ENCODE data around the gene AGFG2.
"Not testable (repeated sequence)": the region's sequence is repeated elsewhere in the genome, so short reads cannot be mapped to it uniquely, and the experiment has no call there.

Gene AGFG2, protein sequence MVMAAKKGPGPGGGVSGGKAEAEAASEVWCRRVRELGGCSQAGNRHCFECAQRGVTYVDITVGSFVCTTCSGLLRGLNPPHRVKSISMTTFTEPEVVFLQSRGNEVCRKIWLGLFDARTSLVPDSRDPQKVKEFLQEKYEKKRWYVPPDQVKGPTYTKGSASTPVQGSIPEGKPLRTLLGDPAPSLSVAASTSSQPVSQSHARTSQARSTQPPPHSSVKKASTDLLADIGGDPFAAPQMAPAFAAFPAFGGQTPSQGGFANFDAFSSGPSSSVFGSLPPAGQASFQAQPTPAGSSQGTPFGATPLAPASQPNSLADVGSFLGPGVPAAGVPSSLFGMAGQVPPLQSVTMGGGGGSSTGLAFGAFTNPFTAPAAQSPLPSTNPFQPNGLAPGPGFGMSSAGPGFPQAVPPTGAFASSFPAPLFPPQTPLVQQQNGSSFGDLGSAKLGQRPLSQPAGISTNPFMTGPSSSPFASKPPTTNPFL

DNA sequence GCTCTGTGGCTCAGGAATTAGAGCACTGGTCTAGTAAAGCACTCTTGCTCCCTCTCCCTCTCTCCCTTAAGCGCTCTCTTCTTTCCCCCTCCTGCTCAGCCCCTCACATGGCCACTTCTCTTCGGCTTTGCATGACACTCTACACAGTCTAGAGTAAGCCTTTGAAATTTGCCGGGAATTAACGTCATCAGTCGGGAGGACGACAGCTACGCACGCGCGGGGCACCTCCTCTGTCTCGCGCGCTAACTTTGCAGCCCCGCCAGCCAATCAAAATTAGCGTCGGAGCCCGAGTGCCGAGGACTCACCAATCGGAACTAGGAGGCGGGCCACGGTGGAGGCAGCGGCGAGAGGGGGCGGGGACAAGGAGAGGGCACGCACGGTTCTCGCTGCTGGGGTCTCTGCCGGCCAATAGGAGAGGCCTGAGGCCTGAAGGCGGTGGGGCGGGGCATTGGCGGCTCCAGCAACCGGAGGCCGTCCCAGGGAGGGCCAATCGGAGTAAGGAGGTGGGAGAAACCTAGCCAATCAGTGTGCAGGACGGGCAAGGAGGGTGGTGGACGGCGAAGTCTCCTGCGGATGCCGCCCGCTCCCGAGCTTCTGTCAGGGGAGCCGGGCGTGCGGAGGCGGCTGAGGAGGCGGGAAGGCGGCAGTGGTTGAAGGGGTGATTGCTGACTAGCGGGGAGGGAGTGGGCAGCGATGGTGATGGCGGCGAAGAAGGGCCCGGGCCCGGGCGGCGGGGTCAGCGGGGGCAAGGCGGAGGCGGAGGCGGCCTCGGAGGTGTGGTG lies at the start of gene AGFG2:
AGFG2 (plus strand) TSS at position 550 of the 782 bp plus-strand sequence; CDS start at position 694, 144 bp downstream.
- DNase-seq: peak; percentile 100

DNA sequence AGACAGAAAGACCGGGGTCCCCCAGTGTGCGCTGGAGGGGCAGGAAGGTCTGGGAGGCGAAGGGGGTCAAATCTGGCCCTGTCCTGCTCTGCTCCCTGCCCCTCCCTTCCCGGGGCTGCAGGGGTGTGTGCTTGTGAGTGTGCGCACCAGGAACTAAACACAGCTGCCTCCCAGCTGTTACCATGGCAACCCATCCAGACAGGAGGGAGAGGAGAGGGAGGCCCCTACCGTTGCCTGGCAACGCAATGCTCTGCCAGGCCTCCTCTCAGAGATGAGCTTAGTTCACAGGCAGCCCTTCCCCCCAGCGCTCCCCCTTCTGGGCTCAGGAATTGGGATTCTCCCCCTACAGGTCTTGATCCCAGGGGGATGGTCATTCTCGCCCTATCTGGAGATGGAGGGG lies 49.2 kb upstream of the AGFG2 start:
- no peak for DNase-seq

DNA sequence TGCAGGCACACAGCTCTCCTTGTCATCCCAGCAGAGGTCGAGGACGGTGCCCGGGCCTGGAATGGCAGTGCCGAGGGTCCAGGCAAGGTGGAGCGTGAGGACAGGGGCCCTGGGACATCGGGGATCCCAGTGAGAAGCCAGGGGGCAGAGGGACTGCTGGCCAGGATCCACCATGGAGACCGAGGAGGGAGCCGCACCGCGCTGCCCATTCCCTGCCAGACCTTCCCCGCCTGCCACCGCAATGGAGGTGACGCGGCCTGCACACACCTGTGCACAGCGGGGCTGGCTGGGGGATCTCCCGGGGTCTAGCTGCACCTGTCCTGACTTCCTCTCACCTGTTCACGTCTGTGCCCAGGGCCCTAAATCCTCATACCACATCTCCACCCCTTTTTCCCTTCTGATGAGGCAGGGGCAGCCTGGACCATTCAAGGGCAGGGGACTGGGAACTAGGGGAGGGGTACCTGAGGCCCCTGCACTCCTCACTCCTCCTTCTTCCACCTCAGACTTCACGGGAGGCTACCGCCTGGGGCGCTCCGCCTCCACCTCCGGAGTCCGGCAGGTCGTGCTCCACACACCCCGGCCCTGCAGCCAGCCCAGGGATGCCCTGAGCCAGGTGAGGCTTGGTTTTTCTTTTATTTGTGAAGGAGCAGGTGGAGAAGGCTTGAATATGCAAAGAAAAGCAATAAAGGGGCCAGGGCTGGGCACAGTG lies 48.4 kb upstream of the AGFG2 start:
- no peak for DNase-seq

DNA sequence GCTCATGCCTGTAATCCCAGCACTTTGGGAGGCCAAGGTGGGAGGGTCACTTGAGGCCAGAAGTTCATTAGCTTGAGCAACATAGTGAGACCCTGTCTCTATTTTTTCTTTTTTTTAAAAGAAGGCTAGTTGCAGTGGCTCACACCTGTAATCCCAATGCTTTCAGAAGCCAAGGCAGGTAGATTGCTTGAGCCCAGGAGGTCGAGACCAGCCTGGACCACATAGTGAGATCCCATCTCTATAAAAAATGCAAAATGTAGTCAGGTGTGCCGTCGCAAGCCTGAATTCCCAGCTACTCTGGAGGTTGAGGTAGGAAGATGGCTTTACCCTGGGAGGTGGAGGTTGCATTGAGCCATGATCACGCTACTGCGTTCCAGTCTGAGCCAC lies 47.8 kb upstream of the AGFG2 start:
- no peak for DNase-seq

DNA sequence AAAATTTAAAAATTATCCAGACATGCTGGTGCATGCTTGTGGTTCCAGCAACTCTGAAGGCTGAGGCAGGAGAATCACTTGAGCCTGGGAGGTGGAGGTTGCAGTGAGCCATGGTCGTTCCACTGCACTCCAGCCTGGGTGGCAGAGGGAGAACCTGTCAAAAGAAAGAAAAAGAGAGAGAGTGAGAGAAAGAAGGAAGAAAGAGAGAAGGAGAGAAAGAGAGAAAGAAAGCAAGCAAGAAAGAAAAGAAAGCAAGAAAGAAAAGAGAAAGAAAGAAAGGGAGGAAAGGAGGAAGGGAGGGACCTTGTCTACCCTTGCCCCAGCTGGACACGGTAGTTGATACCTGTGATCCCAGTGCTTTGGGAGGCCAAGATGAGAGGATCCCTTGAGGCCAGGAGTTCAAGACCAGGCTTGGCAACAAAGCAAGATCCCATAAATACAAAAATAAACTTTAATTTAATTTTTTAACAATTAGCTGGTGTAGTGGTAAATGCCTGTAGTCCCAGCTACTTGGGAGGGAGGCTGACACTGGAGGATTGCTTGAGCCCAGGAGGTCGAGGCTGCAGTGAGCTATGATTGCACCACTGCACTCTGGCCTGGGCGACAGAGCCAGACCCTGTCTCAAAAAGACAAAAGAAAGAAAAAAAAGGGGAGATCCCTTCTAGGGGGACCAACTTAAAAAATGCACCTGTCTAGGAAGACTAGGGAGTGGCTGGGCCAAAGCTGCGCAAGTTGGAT lies 46.1 kb upstream of the AGFG2 start:
- no peak for DNase-seq

DNA sequence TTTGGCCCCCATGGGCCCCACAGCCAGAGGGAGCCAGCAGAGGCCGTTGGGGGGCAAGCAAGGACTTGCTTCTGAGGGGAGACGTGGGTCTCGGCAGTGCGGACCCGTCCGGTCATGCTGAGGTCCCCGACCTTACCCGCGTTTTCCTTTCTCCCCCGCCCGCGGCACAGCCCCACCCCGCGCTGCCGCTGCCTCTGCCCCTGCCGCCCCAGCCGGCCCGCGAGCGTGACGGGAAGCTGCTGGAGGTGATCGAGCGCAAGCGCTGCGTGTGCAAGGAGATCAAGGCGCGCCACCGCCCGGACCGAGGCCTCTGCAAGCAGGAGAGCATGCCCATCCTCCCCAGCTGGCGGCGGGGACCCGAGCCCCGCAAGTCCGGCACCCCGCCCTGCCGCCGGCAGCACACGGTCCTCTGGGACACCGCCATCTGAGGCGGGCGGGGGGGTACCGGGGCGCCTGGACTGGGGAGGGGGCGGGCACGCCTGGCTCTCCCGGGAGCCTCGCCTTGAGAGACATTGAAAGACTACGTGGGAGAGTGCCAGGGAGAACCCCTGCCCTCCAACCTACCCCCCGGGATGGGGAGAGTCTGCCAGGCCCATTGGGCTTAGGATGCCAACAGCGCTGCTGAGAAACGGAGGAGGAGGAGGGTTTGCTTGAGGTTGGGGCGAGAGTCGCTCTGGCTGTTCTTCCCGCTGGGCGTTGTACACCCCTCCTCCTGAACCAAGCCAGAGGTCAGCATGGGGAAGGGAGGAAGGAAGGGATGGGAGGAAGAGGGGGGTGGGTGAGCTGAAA lies 45.3 kb upstream of the AGFG2 start:
- DNase-seq: peak; percentile 58

DNA sequence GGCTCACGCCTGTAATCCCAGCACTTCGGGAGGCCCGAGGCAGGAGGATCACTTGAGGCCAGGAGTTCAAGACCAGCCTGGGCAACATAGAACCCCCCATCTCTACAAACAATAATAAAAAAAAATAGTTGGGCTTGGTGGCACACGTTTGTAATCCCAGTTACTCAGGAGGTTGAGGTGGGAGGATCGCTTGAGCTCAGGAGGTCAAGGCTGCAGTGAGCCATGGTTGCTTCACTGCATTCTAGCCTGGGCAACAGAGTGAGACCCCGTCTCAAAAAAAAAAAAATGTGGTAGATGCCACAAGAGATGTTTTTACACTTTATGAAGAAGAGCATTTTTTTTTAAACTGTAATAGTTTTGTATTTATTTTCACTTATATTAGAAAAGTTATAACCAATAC lies 42.5 kb upstream of the AGFG2 start:
- no peak for DNase-seq

DNA sequence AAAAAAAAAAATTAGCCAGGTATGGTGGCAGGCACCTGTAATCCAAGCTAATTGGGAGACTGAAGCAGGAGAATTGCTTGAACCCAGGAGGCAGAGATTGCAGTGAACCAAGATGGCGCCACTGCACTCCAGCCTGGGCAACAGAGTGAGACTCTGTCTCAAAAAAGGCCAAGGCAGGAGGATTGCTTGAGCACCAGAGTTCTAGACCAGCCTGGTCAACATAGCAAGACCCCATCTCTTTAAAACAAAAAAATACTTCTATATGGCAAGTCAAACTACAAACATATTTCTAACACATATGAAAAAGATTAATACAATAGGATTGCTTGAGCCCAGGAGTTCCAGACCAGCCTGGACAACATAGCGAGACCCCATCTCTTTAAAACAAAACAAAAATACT lies 38.3 kb upstream of the AGFG2 start:
- DNase-seq: not testable (repeated sequence)

DNA sequence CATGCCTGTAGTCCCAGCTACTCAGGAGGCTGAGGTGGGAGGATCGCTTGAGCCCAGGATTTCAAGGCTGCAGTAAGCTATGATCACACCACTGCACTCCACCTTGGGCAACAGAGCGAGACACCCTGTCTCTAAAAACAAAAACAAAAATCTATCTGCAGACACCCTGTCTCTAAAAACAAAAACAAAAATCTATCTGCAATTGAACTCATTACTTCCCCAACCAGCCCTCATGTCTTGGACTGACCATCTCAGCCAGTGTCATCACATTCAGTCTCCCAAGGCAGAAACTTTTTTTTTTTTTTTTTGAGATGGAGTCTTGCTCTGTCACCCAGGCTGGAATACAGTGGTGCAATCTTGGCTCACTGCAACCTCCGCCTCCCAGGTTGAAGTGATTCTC lies 35.0 kb upstream of the AGFG2 start:
- not testable (repeated sequence) for DNase-seq

DNA sequence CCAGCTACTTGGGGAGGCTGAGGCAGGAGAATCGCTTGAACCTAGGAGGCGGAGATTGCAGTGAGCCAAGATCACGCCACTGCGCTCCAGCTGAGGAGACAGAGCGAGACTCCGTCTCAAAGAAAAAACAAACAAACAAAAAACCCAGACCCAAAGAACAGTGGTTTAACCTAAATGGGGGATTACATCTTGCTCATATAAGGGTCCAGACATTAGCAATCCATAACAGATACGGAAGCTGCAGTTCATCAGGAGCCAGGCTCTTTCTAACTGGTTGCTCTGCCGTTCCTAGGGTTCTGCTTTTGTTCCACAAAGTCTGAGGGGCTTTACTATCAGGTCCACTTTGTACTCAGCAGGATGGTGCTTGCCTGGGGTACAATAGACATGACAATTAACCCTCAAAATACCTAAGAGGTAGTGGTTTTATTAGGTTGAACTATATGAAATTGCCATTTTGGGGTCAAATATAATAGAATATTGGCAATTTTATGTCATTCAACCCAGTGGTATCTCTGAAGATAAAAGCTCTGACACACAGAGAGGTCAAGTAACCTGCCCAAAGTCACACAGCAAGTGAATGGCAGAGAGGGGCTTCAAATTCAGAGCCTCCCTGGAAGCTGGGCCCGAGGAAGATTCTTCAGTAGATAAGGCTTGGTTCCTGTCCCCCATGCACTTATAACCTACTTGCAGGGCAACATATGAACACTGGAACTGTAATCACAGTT lies 34.0 kb upstream of the AGFG2 start:
- DNase-seq: no peak

DNA sequence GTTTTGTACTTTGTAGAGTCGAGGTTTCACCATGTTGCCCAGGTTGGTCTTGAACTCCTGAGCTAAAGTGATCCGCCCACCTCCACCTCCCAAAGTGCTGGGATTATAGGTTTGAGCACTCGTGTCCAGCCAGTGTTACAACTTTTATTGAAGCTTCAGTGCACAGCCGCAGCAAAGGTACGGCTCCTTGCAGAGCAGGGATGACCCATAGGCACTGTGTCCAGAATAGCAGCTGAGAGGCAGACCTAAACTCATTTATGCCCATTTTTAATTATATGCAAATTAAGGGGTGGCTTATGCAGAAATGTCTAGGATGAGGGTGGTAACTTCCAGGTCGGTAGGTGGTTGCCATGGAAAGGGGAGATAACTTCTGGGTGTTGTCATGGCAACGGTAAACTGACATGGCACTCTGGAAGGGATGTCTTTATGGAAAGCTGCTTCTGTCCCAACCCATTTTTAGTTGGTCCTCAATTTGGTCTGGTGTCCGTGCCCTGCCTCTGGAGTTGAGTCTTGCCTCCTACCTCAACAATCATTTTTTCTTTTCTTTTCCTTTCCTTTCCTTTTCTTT lies 32.6 kb upstream of the AGFG2 start:
- no peak for DNase-seq

DNA sequence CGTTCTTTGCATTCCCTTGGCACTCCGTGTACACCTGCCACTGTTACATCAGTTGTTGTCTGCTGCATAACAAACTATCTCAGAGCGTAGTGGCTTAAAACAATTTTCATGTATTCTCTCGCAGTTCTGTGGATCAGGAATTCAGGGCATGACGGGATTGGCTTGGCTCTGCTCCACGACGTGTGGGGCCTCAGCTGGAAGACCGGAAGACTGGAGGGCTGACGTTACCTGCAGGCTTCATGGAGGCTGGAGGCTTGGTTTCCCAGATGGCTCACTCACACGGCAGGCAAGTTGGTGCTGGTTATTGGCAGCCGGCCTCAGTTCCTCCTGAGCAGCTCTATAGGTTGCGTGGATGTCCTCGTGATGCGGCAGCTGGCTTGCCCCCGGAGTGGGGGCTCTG lies 29.8 kb upstream of the AGFG2 start:
- DNase-seq: no peak

DNA sequence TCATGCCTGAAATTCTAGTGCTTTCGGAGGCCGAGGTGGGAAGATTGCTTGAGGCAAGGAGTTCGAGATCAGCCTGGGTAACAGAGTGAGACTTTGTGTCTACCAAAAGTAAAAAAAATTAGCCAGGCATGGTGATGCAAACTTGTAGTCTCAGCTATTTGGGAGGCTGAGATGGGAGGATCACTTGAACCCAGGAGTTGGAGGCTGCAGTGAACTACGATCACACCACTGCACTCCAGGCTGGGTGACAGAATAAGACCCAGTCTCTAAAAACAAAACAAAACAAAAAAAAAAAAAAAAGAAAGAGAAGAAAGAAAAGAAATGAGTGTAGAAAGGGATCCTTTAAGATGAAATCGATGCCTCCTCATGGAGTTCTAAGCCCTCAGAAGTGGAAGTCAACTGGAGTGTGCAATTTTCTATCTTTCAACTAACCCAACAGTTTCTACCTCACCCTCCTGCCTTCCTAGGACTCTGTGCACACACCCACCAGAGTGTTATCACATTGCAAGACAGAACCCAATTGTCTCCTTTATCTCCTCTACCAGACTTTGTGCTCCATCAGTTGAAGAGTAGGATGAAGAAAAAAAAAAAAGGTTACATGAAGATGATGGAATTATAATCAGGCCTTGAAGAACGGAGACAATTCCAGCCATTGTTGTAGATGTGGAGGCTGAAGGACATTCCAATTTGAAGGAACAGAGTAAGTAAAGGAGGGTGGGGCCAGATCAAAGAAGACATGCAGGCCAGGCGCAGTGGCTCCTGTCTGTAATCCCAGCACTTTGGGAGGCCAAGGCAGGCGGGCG lies 28.4 kb upstream of the AGFG2 start:
- no peak for DNase-seq

DNA sequence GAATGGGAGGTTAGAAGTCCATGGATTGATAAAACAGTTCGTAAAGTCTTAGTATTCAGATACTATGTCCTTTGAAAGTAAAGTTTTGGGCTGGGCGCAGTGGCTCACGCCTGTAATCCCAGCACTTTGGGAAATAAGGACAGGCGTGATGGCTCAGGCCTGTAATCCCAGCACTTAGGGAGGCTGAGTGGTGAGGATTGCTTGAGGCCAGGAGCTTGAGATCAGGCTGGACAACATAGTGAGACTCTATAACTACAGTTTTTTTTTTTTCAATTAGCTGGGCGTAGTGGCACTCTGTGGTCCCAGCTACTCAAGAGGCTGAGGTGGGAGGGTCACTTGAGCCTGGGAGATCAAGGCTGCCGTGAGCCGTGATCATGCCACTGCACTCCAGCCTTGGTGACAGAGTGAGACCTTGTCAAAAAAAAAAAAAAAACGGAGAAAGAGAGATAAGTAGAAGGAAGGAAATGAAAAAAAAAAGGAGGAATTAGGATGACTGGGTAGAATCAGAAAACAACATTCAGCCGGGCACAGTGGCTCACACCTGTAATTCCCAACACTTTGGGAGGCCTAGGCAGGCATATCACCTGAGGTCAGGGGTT lies 25.7 kb upstream of the AGFG2 start:
- DNase-seq: no peak

DNA sequence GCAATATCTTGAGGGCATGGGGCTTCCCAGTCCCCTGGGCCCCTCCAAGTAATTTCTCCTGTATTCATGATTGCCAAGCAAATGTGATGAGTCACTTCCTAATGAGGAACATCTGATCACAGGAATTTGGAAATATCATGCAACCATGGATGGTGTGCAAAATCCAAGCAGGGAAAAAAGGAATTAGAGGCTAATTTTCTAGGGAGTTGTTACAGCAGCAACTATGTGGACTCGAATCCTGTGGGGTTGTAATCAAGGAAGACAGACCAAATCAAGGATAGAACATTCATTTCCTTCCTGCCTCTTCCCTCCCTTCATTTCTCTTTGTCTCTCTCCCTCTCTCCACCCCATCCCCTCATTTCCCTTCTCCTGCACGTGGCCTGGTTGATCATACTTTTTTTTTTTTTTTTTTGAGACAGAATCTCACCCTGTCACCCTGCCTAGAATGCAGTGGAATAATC lies 23.9 kb upstream of the AGFG2 start:
- DNase-seq: no peak

DNA sequence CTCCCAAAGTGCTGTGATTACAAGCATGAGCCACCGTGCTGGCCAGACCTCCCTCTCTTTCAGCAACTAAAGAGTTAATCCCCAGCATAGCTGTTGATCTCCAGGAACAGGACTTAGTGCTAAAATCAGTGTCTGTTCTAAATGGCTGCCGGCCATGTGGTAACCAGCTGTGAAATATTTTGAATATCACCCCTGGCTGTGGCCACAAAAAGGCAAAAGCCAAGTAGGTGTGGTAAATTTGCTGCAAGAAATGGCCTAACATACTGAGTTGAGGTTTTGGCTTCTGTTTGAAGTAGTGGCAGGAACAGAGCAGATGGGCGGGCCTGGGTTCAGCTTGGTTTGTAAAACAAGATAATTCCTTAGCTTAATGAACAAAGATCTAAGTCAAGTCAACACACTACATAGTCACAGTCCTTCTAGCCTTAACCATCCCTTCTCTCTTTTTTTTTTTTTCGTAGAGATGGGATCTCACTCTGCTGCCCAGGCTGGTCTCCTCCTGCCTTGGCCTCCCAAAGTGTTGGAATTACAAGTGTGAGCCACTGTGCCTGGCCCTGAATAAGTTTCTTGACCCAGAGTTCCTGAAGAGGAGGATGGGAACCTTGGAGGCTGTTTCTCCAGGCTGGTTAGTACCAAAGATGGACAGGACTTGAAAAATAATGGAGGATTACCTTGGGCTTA lies 22.7 kb upstream of the AGFG2 start:
- no peak for DNase-seq

DNA sequence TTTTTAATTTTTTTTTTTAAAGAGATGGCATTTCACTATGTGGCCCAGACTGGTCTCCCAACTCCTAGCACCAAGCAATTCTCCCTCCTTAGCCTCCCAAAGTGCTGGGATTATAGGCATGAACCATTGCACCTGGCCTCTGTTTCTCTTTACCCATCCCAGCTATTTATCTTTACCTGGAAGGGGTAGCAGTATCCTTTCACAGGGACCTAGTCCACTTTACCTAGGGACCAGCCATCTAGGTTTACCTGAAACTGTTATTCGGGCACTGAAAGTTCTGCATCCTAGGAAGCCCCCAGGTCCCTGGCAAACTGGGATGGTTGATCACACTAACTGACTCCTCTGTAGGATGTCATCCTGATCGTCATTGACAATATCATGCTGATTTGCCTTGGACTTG lies 21.7 kb upstream of the AGFG2 start:
- DNase-seq: no peak

DNA sequence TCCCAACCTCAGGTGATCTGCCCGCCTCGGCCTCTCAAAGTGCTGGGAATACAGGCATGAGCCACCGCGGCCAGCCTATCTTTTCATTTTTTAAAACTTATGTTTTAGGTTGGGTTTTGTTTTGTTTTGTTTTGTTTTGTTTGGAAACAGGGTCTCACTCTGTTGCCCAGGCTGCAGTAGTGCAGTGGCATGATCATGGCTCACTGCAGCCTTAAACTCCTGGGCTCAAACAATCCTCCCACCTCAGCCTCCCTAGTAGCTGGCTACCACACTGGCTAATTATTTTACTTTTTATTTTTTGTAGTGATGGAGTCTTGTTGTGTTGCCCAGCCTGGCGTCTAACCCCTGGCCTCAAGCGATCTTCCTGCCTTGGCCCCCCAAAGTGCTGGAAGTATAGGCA lies 19.4 kb upstream of the AGFG2 start:
- no peak for DNase-seq

DNA sequence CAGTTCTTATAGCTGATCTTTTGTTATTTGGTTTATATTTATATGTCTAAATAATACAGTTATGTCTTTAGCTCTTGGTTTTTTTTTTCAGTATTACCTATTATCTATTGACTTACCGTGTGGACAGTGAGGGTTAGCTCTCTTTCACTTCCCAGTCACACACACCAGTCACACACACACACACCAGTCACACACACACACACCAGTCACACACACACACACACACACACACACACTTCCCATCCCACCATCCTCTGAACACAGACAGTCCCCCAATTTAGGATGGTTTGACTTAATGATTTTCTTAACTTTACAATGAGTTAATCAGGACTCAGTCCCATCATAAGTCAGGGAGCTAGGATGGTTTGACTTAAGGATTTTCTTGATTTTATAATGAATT lies 18.9 kb upstream of the AGFG2 start:
- DNase-seq: no peak
